HG03175 (cell line): ENCODE measurements around the gene CD2AP.

Source experiments
- ATAC-seq: cut with Tn5 transposase; IDR thresholded peaks from one replicate; pipeline ENCODE4 v1.9.1; 2021; ENCODE audit warnings: mild to moderate bottlenecking, moderate library complexity; ENCODE audit not compliant: unreplicated experiment

The CD2AP gene

DNA sequence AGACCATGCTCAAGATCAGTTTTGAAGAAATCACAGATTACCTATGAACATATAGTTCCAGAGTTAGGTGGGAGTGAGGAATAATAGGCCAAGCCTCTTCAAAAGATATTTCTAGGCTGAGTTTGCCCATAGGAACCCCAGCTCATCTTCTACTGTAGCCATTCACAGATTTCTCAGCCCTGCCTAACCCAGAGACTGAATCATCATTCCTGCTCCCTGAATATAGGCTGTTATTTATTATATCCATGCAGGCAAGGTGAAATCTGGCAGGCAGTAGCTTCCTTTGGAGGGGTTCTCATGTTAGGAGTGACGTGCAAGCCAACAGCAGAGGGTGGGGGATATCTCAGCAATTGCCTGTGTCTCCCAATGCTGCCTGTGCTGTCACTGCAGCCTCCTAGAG, 195.2 kb downstream of the CD2AP start:
- ATAC-seq, result no peak

DNA sequence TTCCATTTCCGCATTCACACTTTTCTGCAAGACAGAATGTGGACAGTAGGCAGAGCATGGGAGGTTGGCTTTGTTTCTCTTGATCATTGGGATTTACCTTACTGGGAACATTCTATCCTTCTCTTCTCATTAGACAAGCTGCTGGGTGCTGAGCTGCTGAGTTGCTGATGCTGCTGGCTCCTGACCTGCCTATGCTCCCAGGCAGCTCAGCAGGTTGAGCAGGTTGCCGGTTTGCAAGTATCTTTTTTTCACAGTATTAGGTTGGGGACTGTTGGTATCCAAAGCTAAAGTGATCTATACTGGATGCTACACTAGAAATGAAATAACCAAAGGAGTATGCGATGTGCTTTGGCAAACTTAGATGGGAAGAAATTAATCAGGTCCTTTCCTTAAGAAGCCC, 197.1 kb downstream of the CD2AP start:
- ATAC-seq, result no peak
